ENCODE data around the gene FBXO41.

FBXO41 gene, protein sequence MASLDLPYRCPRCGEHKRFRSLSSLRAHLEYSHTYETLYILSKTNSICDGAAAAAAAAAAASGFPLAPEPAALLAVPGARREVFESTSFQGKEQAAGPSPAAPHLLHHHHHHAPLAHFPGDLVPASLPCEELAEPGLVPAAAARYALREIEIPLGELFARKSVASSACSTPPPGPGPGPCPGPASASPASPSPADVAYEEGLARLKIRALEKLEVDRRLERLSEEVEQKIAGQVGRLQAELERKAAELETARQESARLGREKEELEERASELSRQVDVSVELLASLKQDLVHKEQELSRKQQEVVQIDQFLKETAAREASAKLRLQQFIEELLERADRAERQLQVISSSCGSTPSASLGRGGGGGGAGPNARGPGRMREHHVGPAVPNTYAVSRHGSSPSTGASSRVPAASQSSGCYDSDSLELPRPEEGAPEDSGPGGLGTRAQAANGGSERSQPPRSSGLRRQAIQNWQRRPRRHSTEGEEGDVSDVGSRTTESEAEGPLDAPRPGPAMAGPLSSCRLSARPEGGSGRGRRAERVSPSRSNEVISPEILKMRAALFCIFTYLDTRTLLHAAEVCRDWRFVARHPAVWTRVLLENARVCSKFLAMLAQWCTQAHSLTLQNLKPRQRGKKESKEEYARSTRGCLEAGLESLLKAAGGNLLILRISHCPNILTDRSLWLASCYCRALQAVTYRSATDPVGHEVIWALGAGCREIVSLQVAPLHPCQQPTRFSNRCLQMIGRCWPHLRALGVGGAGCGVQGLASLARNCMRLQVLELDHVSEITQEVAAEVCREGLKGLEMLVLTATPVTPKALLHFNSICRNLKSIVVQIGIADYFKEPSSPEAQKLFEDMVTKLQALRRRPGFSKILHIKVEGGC

DNA sequence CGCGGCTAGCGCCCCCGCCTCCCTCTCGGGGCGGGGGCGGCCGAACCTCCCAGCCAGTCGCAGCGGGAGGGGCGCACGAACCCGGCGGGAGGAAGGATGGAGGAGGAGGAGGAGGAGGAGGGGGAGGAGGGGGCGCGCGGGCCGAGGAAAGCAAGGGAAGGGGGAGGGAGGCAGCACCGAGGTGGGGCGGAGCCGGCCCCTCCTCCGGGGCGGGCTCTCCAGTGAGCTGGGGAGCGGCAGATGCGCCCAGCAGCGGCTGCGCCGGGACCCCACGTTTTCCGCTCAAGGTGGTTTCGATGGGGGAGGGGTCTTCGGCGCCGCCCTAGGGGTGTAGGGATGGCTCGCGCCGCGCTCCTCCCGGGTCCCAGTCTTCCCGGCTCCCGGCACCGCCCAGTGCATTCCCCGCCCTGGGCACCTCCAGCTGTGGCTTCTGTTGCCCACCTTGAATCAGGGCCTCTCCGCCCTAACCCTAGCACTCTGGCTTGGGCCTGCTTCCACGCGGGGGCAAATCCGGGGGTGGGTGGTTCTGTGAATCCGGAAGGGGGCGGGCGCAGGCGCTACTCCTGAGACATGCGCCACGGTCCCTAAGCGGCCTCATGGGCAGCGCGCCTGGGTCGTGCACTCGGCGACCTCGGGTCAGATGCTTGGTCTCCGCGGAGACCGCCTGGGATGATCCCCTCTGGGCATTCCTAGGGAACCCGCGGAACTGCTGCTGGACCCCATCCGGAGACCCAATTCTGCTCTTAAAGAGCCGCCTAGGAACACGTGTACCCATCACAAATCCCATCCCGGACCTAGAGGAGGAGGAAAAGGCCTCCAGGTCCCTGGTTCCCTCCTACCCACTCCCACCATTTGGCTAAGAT, at the start of gene FBXO41:
TSS of gene FBXO41 (minus strand) at position 183 of the 863 bp plus-strand sequence. CDS start 14,848 bp downstream, outside the sequence.
- DNase-seq (ENCODE audit: low read depth): peak; percentile 37

DNA sequence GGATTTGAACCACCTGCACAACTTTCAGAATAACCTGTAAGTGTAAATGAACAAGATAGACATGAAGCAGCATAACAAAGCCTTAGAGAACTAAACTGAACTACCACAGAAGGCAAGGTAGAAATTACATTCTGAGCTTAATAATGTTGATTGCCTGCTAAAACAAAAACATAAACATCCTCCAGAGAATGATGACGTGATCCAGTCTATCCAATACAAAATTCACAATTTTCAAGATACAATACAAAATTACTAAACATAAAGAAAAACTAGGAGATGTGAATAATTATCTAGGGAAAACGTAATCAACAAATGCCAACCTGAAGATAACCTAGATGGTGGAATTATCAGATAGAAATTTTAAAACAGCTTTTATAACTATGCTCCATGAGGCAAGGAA, 49.8 kb upstream of the FBXO41 start:
- DNase-seq (ENCODE audit: low read depth): no peak

DNA sequence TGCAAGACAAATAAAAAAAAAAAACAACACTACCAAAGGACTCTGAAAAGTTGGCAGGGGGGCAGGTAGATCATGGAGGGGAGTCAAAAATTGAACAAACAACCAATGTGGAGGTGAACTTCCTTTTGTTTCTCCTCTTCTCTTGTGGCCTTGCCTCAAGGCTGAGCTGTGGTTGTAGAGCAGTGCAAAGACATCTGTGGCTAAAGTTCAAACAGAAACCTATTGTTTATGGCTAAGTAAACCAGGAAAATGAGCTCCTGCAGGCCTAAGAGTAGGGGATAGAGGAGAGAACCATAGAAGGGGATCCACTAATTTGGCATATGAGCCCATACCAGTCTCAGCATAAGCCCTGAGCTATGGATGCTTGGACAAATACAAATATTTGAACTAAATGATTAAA, 49.3 kb upstream of the FBXO41 start:
- DNase-seq (ENCODE audit: low read depth): no peak

DNA sequence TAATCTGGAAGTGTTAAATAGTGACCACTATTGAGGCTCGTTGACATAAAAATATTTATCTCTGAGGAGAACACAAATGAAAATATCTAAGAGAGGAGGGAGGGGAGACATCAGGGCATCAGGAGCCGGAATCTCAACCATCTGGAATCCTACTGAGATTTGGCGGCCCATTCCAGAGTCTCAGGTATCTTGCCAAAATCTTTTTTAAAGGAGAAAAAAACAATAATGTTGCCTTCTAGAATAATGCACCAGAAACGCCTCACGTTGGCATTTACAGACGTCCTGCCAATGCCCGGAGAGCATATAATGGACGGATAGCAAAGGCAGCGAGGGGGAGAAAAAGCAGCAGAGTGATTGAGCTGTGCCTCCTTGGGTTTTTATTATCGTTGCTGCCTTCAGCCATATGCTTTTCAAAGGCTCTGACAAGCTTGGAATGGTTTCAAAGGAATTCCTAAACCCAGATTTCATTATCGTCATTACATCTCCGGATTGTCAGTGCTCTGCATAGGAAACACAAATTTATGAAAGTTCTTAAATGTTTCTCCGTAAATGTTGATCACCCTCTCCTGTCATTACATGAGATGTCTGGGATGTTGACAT, 39.9 kb upstream of the FBXO41 start:
- DNase-seq (ENCODE audit: low read depth): peak; percentile 1

DNA sequence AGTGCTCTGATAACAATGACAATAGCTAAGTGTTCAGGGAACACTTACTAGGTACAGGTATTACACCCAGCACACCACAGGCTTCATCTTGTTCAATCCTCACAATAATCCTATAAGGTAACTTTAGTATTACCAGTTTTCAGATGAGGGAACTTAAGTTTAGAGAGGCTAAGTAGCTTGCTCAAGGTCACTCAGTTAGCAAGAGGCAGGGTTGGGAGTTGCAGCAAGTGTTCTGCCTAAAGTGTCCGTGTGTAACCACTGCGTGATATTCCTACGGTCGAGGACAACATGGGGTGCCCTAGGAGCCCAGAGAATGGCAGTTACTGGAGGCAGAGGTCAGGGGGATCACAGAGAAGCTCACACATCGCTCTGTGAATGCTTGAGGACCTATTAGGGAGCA, 39.3 kb upstream of the FBXO41 start:
- DNase-seq (ENCODE audit: low read depth): no peak

DNA sequence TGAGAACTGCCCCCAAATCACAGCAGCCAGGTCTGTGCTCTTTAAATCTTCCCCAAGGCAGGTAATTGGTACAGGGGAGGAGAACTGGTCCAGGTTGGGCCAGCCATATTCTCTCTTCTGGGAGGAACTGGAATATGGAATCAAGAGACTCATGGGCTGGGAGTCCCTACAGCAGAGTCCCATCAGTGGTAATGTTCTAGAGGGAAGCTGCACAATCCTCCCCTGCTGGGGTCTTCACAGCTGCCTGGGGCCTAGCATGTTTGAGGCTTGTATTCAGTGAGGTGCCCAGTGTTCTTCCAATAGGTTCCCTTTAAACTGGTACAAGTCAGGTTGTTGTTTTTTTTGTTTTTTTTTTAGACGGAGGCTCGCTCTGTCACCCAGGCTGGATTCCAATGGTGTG, 30.2 kb upstream of the FBXO41 start:
- DNase-seq (ENCODE audit: low read depth): no peak

DNA sequence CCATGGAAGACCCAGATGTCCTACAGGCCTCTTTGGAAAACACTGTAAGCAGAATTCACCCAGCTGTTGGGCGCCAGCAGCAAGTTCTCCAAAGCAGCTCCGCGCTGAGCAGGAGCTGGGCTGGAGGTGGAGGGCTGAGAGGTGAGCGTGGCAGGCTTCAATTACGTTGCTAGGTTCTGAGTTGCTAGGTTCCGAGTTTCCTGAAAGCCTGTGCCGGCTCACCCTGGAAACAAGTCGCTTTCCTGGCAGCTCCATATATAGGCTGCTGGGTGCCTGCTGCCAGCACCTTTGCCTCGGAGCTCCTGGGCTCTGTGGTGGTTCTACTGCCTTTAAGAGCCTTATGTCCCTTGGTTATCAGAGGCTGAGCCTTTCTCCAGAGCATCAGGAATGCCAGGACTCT, 23.4 kb upstream of the FBXO41 start:
- no peak for DNase-seq (ENCODE audit: low read depth)

DNA sequence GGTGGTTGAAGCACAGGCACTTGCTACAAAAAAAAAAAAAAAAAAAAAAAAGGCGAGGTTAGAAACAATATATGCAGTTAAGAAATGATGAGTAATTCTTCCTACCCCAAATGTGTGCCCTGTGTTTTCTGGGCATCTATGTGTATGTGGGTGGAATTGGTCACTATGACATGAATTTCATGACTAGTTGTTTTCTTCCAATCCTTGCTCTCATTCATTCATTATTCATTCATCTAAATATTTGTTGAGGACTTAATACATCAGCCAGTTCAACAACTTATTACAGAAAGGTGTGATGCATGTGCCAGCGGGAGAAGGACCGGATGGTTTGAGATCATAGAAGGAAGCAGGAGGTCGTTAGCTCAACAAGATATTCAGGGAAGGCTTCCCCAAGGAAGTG, 17.4 kb upstream of the FBXO41 start:
- no peak for DNase-seq (ENCODE audit: low read depth)

DNA sequence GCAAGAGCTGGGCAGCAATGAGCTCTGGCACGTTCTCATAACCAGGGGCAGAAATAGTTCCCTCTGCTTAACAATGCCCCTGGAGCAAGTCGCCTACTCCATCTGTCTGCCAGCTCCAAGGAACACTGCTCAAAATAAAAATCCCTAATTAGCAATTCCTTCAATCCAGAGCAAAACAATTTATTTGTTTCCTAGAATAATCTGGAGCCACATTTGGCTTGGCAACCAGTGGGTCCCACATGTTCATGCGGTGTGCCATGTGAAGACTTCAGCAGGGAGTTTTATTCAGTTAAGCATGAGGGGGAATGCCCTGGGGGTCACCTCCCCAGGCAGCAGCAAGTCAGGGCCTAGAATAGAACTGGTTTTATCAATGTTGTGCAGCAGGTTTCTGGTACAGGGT, 16.6 kb upstream of the FBXO41 start:
- no peak for DNase-seq (ENCODE audit: low read depth)

DNA sequence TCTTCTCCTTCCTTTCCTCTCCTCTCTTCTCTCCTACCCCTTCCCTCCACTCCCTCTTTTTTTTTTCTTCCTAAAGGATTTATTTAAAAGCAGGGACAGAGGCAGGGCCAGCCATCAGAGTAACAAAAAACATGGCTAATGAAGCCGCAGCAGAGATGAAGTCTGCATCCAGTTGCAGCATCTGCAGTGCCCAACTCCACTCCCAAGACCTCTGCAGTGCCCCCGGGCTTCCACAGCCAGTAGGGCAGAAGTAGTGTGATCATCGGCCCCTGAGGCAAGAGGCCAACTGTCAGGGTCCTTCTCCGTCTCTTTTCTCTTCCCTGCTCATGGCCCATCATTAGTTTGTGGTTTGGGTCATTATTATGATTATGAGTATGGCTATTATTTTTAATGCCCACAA, 13.3 kb upstream of the FBXO41 start:
- DNase-seq (ENCODE audit: low read depth): no peak

DNA sequence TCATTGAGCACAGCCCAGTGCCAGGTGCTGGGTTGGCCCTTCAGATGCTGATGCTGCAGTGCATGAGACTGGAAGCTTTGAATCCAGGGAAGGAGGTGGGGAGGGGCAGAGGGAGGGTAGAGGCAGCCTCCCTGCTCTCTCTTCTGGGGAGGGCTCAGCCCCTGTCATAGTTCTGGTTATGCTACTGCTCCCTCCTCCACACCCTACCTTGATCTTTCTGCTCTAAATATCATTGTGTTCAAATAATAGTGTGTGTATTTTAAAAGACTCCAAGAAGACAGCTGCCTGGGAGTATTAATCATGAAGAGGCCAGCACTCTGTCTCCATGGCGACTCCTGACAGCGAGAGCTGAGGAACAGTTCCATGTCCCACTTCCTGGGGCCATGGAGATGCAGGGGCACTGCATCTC, 12.9 kb upstream of the FBXO41 start:
- peak; percentile 54 for DNase-seq (ENCODE audit: low read depth)

DNA sequence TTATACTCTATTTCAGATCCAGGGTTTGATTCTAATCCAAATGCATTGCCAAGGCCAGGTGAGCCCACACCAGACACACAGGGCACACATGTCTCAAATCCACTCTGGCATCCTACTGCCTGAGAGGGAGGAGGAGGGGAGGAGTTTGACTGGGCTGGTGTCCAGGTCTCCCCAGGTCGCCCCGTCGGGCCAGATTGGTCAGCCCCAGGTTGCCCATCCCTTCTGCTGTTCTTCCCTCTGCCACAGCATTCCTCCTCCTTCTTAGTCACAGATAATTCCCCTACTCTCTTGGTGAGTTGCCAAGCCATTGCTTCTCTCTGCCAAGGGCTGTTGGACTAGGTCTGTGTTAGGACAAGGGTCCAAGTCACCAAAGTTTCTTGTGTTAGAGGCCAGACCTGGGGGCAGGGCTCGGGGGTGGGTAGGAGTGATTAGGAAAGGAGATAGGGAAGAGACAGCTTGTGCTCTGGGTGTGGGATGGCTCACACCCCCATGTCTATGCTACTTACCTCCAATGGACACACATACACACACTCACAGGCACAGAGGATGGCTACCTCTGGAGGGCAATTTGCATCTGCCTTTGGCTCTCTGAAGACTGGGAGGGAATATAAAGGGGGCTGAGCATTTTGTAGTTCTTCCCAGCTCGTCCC, 11.6 kb upstream of the FBXO41 start:
- DNase-seq (ENCODE audit: low read depth): peak; percentile 9

DNA sequence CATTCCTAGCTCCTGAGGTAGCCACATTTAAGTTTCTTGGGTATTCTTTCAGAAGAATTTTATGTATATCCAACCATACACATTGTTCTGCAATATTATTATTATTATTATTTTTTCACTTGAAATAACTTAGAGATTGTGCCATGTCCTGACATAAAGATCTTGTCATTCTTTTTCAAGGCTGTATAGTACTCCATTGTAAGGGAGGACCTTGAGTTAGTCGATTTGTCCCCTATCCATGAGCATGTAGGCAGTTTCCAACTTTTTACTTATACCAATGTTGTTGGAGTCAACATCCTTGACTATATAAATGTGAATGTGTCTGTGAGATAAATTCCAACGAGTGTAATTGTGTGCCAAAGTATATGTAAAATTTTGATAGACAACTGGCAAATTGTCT, 10.0 kb upstream of the FBXO41 start:
- DNase-seq (ENCODE audit: low read depth): no peak

DNA sequence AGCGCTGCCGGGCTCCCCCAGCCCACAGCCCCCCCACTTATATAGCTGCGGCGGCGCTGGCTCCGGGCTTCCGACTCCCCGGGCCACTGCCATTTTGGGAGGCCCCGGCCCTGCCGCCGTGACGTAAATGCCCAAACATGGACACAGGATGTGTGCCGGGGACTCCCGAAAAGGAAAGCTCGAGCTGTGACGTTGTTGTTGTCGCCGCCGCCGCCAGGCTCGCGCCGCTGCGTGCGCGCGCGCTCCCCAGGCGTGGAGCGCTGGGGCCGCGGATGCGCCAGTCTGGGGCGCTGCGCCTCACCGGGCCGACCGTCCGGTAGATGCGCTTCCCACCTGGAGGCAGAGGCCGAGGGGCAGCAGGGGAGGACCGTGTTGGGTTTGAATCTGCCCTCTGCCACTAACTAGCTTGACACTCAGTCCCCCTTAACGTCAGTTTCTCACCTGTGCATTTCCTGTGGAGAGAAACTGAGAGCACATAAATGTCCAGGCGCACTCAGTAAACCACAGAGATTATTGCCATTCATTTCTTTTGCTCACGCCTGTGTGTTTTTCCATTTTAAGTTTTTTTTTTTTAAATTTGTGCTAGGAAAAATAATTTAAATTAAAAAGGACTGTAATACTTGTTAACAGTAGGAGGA, 9.4 kb upstream of the FBXO41 start, which contains the start of gene EGR4:
TSS of gene EGR4 (minus strand) at position 15 of the 638 bp plus-strand sequence. CDS start 231 bp downstream, outside the sequence.
- DNase-seq (ENCODE audit: low read depth): peak; percentile 65

DNA sequence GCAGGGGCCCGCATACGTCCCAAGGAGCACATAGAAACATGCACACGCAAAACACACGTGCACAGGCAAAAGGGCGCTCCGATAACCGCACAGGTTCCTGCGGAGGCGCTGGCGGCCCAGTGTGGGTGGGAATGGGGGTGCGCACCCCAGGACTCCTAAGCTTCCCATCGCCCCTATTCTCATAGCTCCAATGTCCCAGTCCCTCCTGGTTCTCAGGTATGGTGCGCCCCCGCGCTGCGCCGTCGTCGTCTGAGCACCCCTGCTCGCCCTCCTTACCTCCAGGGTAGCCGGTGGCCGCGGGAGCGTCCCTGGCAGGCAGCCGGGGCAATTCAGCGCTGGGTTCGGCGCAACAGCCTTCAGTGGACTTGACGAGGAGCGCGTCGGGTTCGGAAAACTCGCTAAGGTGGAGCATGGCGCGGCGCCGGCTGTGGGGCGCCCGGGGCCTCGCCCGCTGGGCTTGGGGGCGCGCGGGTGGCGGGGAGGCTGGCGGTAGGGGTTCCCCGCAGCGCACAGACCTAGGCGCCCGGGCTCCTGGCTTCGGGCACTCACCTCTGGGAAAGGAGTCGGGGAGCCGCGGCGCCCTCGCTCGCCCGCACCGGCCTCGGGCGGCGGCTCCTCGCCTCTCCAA, 8.7 kb upstream of the FBXO41 start:
- no peak for DNase-seq (ENCODE audit: low read depth)

DNA sequence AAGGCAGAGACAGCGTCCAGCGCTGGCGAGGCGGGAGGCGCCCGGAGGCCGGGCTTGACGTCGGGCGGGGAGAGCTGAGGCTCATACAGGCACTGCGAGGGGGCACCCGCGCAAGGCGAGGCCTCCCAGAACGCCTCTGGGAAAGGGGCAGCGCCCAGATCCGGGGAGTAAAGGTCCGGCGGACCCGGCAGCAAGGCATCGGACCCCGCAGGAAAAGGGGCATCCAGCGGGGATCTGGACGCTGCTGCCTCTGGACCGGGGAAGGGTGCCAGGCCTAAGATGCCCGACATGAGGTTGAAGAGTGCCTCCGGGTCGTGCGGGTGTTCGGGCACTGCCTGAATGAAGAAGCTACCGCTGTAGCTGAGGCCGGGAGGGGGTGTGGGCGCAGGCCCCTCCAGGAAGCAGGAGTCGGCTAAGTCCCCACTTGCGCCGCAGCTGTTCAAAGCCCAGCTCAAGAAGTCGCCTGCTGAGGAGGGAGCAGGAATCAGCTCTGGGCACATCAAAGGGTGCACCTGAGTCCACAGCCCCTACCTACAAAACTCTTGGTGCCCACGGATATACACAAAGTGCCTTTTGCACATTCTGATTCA, 8.1 kb upstream of the FBXO41 start:
- DNase-seq (ENCODE audit: low read depth): no peak

DNA sequence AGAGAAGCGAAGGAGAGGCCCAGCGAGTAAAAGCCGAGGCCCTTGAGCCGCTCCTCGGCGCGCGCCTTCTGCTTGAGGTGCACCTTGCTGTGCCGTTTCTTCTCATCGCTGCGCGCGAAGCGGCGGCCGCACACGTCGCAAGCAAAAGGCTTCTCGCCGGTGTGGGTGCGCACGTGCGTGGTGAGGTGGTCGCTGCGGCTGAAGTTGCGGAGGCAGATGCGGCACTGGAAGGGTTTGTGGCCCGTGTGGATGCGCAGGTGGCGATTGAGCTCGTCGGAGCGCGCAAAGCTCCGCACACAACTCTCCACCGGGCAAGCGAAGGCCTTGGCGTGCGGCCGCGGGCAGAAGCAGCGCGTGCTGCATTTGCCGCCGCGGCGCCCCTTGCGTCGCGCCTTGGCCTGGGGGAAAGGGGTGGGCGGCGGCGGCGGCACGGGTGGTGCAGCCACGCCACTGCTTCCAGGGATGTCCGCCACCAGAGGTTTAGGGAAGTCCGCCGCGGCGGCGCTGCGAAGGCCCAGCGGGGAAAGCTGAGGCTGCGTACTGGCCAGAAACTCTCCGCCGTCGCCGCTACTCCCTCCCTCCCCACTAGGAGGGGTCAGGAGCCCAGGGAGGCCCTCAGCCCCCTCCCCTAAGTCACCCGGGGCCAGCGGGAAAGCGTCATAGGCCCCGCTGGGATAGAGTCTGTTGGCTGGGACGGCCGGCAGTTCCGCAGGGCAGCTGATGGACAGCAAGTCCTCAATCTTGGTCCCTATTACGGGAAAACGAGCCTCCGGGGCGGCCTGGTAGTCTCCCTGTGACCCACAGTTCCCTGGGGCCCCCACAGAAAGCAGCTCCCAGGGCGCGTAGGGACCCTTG, 7.4 kb upstream of the FBXO41 start:
- no peak for DNase-seq (ENCODE audit: low read depth)

DNA sequence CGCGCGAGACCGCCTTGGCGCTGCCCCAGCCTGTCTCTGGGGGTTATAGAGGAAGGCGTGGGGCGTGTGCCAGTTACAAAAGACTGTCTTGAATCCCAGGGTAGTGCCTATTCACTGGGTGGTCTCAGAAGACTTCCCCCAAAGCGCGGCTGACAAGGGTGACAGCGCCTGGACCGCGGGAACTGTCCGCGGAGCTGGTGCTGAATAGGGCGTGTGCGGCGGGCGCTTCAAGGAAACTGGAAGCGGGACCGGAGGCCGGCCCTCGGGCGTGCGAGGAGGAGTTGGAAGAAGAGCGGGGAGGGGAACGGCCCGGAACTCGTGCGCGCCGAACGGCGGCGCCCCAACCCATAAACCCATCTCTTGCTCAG, 6.8 kb upstream of the FBXO41 start:
- DNase-seq (ENCODE audit: low read depth): peak; percentile 61
